Fibroblast of skin of right biceps (primary cell): Measurements from ENCODE around the gene ZNF254.
"Not testable (repeated sequence)": the region's sequence is repeated elsewhere in the genome, so short reads cannot be mapped to it uniquely, and the experiment has no call there.

Experiments used
- DNase-seq: peaks from one replicate; pipeline ENCODE4 v3.0.0-alpha.2; 2013

The ZNF254 gene

DNA sequence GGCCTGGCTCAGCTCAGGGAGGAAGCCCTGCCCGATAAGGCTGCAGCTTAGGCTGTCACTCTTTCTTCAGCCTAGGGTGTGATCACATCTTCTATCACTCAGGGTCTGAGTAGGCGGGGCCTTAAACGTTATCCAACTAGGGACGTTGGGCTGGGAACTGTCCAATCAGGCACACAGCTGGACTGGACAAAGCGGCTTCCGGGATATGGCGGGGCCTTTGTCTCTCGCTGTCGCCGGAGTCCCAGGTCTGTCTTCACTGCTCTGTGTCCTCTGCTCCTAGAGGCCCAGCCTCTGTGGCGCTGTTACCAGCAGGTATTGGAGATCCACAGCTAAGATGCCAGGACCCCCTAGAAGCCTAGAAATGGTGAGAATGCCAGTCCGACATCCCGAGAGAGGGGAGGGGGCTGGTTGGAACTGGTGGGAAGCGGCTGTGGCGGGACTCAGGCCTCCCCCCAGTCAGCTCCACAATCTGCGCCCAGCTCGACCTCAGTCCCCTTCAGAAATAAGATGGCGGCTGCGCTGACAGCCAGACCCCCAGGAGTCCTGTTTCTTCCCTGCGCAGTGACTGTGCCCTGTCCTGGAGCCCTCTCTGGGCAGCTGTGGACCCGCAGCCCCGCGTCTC lies at the start of gene ZNF254:
Gene ZNF254, plus strand, starts transcription at position 214 of the 622 bp plus-strand sequence. Its CDS starts 121 bp downstream, at position 335.
- DNase-seq = peak; percentile 97

- DNase-seq = no peak
These were observed 46.4 kb upstream of the ZNF254 start for GRCh38 chr19:24040621-24041020.

- not testable (repeated sequence) for DNase-seq
These were observed 45.7 kb upstream of the ZNF254 start for GRCh38 chr19:24041326-24041725.

DNA sequence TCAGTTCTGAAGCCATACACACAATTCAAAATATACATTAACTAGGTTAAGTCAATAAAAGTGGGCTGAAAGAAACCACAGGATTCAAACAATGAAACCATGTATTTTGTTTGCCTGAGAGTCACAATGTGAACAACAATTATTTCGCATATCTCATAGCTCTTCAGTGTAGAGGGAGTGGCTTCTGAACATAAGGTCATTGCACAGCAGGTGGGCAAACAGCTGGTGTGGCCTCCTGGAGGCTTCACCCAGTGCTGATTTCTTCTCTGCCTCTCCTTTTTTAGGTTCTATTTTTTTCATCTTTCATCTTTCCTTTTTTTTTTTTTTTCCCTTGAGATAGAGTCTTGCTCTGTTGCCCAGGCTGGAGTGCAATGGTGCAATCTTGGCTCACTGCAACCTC lies 40.4 kb upstream of the ZNF254 start:
- no peak for DNase-seq

GRCh38 chr19:24048261-24048660 lies 38.7 kb upstream of the ZNF254 start:
- no peak for DNase-seq

DNA sequence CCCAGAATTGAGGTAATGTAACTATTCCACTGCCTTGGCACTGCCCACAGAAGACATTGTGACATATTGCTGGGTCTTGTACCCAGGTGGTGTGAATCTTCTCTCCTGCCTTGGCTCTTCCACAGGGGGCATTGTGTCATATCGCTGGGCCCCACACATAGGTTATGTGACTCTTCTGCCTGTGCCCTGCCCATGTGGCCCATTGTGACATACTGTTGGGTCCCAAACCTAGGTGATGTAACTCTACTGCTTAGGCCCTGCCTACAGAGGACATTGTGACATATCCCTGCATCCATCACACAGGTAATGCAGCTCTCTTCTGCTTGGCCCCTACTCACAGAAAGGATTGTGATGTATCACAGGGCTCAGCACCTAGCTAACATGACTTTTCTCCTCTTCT lies 37.5 kb upstream of the ZNF254 start:
- DNase-seq = no peak

GRCh38 chr19:24051516-24051915 lies 35.5 kb upstream of the ZNF254 start:
- DNase-seq = no peak

DNA sequence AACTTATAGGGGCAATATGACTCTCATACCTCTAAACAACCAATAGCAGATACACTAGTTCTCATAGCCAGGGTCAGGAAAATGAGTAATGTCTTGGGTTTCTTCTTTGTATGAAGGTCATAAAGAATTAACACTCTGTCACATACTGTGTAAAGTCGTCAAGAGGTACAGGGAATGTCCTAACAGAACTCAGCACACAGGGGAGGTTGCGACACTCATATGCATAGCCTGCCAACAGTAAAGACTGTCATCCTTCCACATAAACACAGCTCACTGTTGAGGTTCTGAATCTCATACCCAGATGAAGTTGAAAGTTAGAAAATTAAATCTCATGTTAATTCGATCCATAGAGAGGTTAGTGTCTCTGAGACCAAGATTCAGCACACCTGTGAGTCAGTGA lies 34.2 kb upstream of the ZNF254 start:
- DNase-seq = no peak

GRCh38 chr19:24053601-24054000 lies 33.4 kb upstream of the ZNF254 start:
- no peak for DNase-seq

- DNase-seq = peak; percentile 85
These were observed 32.7 kb upstream of the ZNF254 start for GRCh38 chr19:24054044-24054935.

DNA sequence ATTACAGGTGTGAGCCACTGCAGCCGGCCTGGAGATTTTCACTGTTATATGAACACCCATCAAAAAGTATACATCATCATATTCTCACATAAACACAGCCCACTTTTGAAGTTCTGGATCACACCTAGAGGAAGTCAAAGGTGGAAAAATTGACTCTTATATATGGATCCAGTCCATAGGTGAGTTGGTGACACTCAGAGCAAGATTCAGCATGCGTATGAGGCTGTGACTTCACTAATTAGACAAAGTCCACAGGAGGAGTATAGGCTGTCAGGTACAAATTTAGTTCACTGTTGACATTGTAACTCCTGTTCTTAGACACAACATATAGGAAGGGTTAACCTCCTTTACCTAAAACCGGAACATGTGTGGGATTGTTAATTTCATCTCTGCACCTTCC lies 31.4 kb upstream of the ZNF254 start:
- DNase-seq = no peak

GRCh38 chr19:24057144-24057543 lies 29.8 kb upstream of the ZNF254 start:
- no peak for DNase-seq

- no peak for DNase-seq
These were observed 27.3 kb upstream of the ZNF254 start for GRCh38 chr19:24059563-24060295.

DNA sequence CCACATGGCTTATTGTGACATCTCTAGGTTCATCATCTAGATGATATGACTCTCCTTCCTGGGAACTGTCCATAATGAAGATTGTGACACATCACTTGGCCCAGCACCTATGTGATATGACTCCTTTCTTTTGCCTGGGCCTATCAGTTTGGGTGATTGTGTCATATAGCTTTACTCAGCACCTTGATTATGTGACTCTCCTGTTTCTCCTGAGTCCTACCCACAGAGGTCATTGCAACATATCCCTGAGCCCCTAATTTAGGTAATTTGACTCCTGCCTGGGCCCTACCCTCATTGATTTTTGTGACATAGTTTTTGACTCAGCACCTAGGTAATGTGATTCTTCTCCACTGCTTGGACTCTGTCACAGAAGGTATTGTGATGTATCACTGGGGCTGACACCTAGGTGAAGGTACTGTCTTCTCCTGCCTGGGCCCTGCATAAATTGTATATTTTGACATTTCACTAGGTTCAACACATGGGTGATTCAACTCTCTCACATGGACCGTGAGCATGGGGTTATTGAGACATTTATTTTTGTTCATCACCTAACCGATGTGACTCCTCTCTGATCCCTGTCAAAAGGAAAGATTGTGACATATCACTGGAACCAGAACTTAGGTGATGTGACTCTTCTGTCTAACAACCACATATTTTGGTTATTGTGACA lies 26.2 kb upstream of the ZNF254 start:
- DNase-seq = no peak

DNA sequence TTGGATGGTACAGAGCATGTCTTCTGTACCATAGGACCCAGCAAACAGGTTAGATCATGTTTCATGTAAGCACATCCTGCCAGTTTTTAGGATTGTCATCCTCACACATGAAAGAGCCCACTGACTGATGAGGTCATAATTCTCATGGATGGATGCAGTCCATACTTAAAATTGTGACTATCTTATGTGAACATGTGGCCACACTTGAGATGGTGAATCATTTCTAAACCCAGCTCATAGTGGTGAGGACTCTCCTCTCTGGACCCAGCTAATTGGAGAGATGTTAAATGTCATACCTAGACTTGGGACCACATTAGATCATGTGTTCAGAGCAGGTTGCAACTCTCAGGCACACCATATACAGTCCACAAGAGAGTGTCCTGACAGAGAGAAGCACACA lies 24.8 kb upstream of the ZNF254 start:
- DNase-seq = peak; percentile 8

GRCh38 chr19:24063295-24063694 lies 23.7 kb upstream of the ZNF254 start:
- no peak for DNase-seq

- no peak for DNase-seq
These were observed 22.8 kb upstream of the ZNF254 start for GRCh38 chr19:24064175-24064574.

GRCh38 chr19:24065243-24065642 lies 21.7 kb upstream of the ZNF254 start:
- no peak for DNase-seq

DNA sequence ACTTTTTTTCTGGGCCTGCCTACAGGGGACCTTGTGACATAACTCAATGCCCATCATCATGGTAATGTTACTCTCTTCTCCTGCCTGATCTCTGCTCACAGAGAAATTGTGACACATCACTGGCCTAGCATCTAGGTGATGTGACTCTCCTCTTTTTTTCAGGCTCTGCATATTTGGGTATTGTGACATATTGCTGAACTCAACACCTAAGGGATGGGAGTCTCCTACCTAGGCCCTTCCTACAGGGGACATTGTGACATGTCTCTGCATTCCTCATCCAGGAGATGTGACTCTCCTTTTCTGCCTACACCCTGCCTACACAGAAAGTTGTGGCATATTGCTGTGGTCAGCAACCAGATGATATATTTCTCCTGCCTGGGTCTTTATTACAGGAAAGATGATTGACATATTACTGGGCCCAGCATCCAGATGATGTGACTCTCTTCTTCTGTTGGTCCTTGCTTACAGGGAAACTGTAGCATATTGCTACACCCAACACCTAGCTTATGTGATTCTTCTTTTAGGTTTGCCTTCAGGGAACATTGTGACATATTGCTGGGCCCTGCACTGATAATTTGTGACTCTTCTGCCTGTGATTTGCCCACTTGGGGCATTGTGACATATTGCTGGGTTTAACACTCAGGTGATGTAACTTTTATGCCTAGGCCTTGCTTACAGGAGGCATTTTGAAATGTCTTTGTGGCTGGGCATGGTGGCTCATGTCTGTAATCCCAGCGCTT lies 21.0 kb upstream of the ZNF254 start:
- DNase-seq = no peak

DNA sequence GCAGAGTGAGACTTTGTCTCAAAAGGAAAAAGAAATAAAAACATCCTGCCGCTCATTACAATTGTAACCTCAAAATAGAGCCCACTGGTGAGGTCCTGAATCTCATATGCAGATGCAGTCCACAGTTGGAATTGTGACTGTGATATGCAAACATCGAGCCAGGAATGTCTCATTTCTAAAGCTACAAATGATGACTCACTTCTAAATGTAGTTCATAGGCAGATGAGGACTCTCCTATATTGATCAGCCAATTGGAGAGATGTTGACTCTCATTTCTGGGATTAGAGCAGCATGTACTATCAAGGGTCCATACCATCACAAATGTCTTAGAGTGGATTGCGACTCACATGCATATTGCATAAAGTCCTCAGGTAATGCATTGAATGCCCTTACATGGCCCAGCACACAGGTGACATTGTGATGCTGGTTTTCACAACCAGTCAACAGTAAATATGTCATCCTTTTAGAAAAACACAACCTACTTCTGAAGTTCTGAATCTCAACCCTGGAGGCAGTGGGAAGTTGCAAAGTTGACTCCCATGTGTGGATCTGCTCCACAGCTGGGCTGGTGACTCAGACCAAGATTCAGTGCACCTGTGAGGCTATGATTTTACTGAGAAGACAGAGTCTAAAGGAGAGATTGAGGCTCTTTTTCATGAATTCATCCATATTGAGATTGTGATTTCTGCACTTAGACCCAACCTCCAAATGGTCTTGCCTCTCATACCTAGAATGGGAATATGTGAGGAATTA lies 16.9 kb upstream of the ZNF254 start:
- no peak for DNase-seq

DNA sequence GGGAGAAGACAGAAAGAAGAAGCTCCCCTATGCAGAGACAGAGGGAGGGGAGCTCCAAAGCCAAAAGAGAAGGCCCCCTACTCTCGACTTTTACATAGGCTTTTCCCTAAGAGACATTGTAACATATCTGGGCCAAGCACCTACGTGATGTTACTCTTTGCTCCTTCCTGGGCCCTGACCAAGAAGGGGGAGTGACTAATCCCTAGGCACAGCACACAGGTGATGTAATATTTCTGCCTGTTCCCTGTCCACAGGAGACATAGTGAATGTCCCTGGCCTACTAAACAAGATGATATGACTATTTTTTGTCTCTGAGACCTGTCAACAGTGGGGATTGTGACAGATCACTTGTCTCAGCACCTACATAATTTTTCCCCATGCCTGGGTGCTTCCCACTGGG lies 15.9 kb upstream of the ZNF254 start:
- no peak for DNase-seq

- no peak for DNase-seq
These were observed 14.3 kb upstream of the ZNF254 start for GRCh38 chr19:24072720-24073119.
